GM10847 (cell line): ENCODE data around the gene PLA2G7.

Experiments used
- POLR2A ChIP-seq: IDR thresholded peaks from 2 replicates; pipeline ENCODE4 v1.6.1; 2011; ENCODE audit not compliant: insufficient read length; ENCODE audit errors: extremely low read depth

PLA2G7 gene

GRCh38 chr6:46734867-46735719 lies at the start of gene PLA2G7:
TSS of gene PLA2G7 (minus strand) at chr6:46735375. CDS start at chr6:46722891, 12,484 bp downstream.
- TF ChIP-seq POLR2A: no peak

- no peak for TF ChIP-seq POLR2A
Observed at GRCh38 chr6:46784535-46784934, 49.4 kb upstream of the PLA2G7 start.

- no peak for TF ChIP-seq POLR2A
Observed at GRCh38 chr6:46781478-46782378, 46.6 kb upstream of the PLA2G7 start.

GRCh38 chr6:46777476-46778346 lies 42.5 kb upstream of the PLA2G7 start:
- no peak for TF ChIP-seq POLR2A

- no peak for TF ChIP-seq POLR2A
Observed at GRCh38 chr6:46776070-46776712, 41.0 kb upstream of the PLA2G7 start.

- TF ChIP-seq POLR2A: no peak
Observed at GRCh38 chr6:46773201-46773855, 38.2 kb upstream of the PLA2G7 start.

- TF ChIP-seq POLR2A: no peak
Observed at GRCh38 chr6:46772762-46773161, 37.6 kb upstream of the PLA2G7 start.

- TF ChIP-seq POLR2A: no peak
Observed at GRCh38 chr6:46772016-46772415, 36.8 kb upstream of the PLA2G7 start.

- no peak for TF ChIP-seq POLR2A
Observed at GRCh38 chr6:46764961-46765360, 29.8 kb upstream of the PLA2G7 start.

GRCh38 chr6:46763466-46763865 lies 28.3 kb upstream of the PLA2G7 start:
- TF ChIP-seq POLR2A: no peak

GRCh38 chr6:46760925-46761324 lies 25.8 kb upstream of the PLA2G7 start:
- TF ChIP-seq POLR2A: no peak

- TF ChIP-seq POLR2A: no peak
Observed at GRCh38 chr6:46758960-46759753, 24.0 kb upstream of the PLA2G7 start.

GRCh38 chr6:46757214-46757596 lies 22.0 kb upstream of the PLA2G7 start:
- TF ChIP-seq POLR2A: no peak
